GM12878 (cell line): Measurements from ENCODE around the gene SLC7A10. TPM values are rescaled to one million over a fixed set of nuclear protein-coding genes. Genes with fewer than 3 reads are reported as not detected.

ENCODE experiments used
- ATAC-seq: fragments of 200-7000 bp; cut with Tn5 transposase; 3 replicates; pipeline ENCODE4 v1.9.1; 2020; ENCODE audit warnings: mild to moderate bottlenecking, moderate library complexity
- BruUV-seq: library from RNA; stranded (reverse); fragments of 400-500 nt; replicated peaks from 2 replicates; lab custom pipeline; 2021; lab: Mats Ljungman, UMichigan
- CTCF ChIA-PET: fragments of 300-600 bp; sonication (Branson Sonifier 250); formaldehyde crosslinking; extraction: SDS; loops from one replicate; lab custom pipeline; 2021; ENCODE audit warnings: inconsistent platforms; lab: Yijun Ruan, JAX
- POLR2A ChIA-PET: fragments of 350-600 bp; formaldehyde crosslinking; extraction: SDS; loops from one replicate; lab custom pipeline; 2021; ENCODE audit warnings: inconsistent platforms; lab: Charles Lee
- RAD21 ChIA-PET: fragments of 300-600 bp; sonication (Branson Sonifier 250); formaldehyde crosslinking; loops from one replicate; lab custom pipeline; 2023; ENCODE audit warnings: antibody characterized with exemption; ENCODE audit not compliant: unreplicated experiment; lab: Charles Lee
- SMC1A ChIA-PET: fragments of 300-600 bp; sonication (Branson Sonifier 250); formaldehyde crosslinking; loops from one replicate; lab custom pipeline; 2023; ENCODE audit not compliant: unreplicated experiment, uncharacterized antibody; lab: Charles Lee
- DNase-seq: peaks from one replicate; pipeline ENCODE4 v3.0.0-alpha.2; 2011; ENCODE audit warnings: low read depth, low spot score
- FAIRE-seq: peaks from 3 replicates; lab custom pipeline; 2011; peaks lifted over from hg19 to GRCh38; lab: Jason Lieb, UNC
- H2AFZ ChIP-seq: 2 replicates; pipeline ENCODE4 v1.6.0; 2011; ENCODE audit warnings: low read depth, low read length, control low read depth; ENCODE audit not compliant: control insufficient read depth
- H3K27ac ChIP-seq: 2 replicates; pipeline ENCODE4 v1.5.1; 2011; ENCODE audit warnings: control low read depth; ENCODE audit not compliant: control insufficient read depth, insufficient read depth
- H3K27me3 ChIP-seq, 2 experiments: replicated peaks in 1 of 2; 2 replicates each; pipeline versions ENCODE4 v1.6.0 to v1.6.1; 2011; ENCODE audit warnings: low read length in 1 of 2; ENCODE audit not compliant: control insufficient read depth in 2 of 2, insufficient read depth in 2 of 2
- H3K36me3 ChIP-seq, 2 experiments: 2 replicates each; pipeline ENCODE4 v1.5.1; 2011; ENCODE audit warnings: low read length in 1 of 2; ENCODE audit not compliant: control insufficient read depth in 2 of 2, insufficient read depth in 2 of 2
- H3K4me1 ChIP-seq: 2 replicates; pipeline ENCODE4 v1.6.1; 2011; ENCODE audit warnings: mild to moderate bottlenecking, low read length, moderate library complexity, mixed read lengths; ENCODE audit not compliant: control insufficient read depth, insufficient read depth
- H3K4me2 ChIP-seq: 2 replicates; pipeline ENCODE4 v1.6.0; 2011; ENCODE audit warnings: control low read depth; ENCODE audit not compliant: control insufficient read depth, insufficient read depth
- H3K4me3 ChIP-seq: fragments of 200-600 bp; sonication (generic); 2 replicates; pipeline ENCODE4 v1.5.1; 2016
- H3K79me2 ChIP-seq: 2 replicates; pipeline ENCODE4 v1.6.0; 2011; ENCODE audit warnings: low read length; ENCODE audit not compliant: control insufficient read depth, insufficient read depth
- H3K9ac ChIP-seq: 2 replicates; pipeline ENCODE4 v1.8.0; 2011; ENCODE audit warnings: low read length, control low read depth, mixed read lengths; ENCODE audit not compliant: control insufficient read depth, insufficient read depth
- H3K9me3 ChIP-seq: replicated peaks from 3 replicates; pipeline ENCODE4 v1.5.1; 2011; ENCODE audit warnings: mild to moderate bottlenecking, low read length; ENCODE audit not compliant: control insufficient read depth, insufficient read depth
- H4K20me1 ChIP-seq: 2 replicates; pipeline ENCODE4 v1.6.0; 2011; ENCODE audit not compliant: control insufficient read depth, insufficient read depth
- BCL11A ChIP-seq: IDR thresholded peaks from 2 replicates; pipeline ENCODE4 v1.6.1; 2011; ENCODE audit warnings: low read depth, low read length
- CBX5 ChIP-seq: sonication (generic); IDR thresholded peaks from 2 replicates; pipeline ENCODE4 v1.6.1; 2016; ENCODE audit warnings: low read depth, moderate library complexity, mild to moderate bottlenecking, inconsistent platforms
- CEBPB ChIP-seq, 2 experiments: fragments of 150-350 bp in 1 of 2; IDR thresholded peaks; 2 replicates each; pipeline ENCODE4 v1.6.1; 2012 to 2014; ENCODE audit warnings: low read depth in 2 of 2, low read length in 2 of 2, borderline replicate concordance in 1 of 2, inconsistent platforms in 1 of 2
- CHD1 ChIP-seq: IDR thresholded peaks from 2 replicates; pipeline ENCODE4 v1.6.1; 2012; ENCODE audit warnings: low read depth, low read length, improper control_type of control experiment
- EGR1 ChIP-seq, 2 experiments: IDR thresholded peaks; 1 replicate in 1 of 2; 2 replicates in 1 of 2; pipeline ENCODE4 v1.6.1; 2011 to 2012; ENCODE audit warnings: low read depth in 2 of 2, low read length in 2 of 2, borderline replicate concordance in 1 of 2, mild to moderate bottlenecking in 1 of 2, moderate library complexity in 1 of 2
- EP300 ChIP-seq, 2 experiments: fragments of 150-350 bp in 1 of 2; IDR thresholded peaks; 2 replicates each; pipeline ENCODE4 v1.6.1; 2011 to 2012; ENCODE audit warnings: low read depth in 2 of 2, low read length in 2 of 2, borderline replicate concordance in 1 of 2, improper control_type of control experiment in 1 of 2, inconsistent platforms in 1 of 2; ENCODE audit not compliant: control insufficient read depth in 1 of 2
- IKZF2 ChIP-seq, 2 experiments: fragments of 450-650 bp; IDR thresholded peaks; 2 replicates each; pipeline ENCODE4 v1.6.1; 2017; ENCODE audit warnings: mild to moderate bottlenecking in 2 of 2, moderate library complexity in 2 of 2
- MAX ChIP-seq: IDR thresholded peaks from 2 replicates; pipeline ENCODE4 v1.6.1; 2012; ENCODE audit warnings: low read depth, low read length, improper control_type of control experiment
- MYC ChIP-seq: IDR thresholded peaks from 2 replicates; pipeline ENCODE4 v1.6.1; 2011; ENCODE audit warnings: mild to moderate bottlenecking, low read length, moderate library complexity, inconsistent platforms; ENCODE audit not compliant: insufficient read depth, insufficient replicate concordance, insufficient read length, severe bottlenecking
- NFIC ChIP-seq: IDR thresholded peaks from 2 replicates; pipeline ENCODE4 v1.6.1; 2012; ENCODE audit warnings: low read depth, mild to moderate bottlenecking, inconsistent platforms, low read length, moderate library complexity
- NR2C1 ChIP-seq: fragments of 450-650 bp; IDR thresholded peaks from 2 replicates; pipeline ENCODE4 v1.6.1; 2017; ENCODE audit warnings: antibody characterized with exemption, mild to moderate bottlenecking, moderate library complexity
- POLR2A ChIP-seq: IDR thresholded peaks from 2 replicates; pipeline ENCODE4 v1.6.1; 2011; ENCODE audit warnings: low read depth, mild to moderate bottlenecking, low read length
- POLR2AphosphoS2 ChIP-seq: IDR thresholded peaks from 2 replicates; pipeline ENCODE4 v1.6.1; 2011; ENCODE audit warnings: low read depth, mild to moderate bottlenecking, low read length, improper control_type of control experiment, moderate library complexity
- SUPT20H ChIP-seq: IDR thresholded peaks from 2 replicates; pipeline ENCODE4 v1.6.1; 2011; ENCODE audit warnings: low read depth, mild to moderate bottlenecking, low read length, moderate library complexity, borderline replicate concordance; ENCODE audit not compliant: control insufficient read depth
- WRNIP1 ChIP-seq: IDR thresholded peaks from 2 replicates; pipeline ENCODE4 v1.6.1; 2011; ENCODE audit warnings: low read depth, low read length, improper control_type of control experiment, borderline replicate concordance
- ZBED1 ChIP-seq: IDR thresholded peaks from 2 replicates; pipeline ENCODE4 v1.6.1; 2016; ENCODE audit warnings: borderline replicate concordance
- ZSCAN29 ChIP-seq: fragments of 450-650 bp; IDR thresholded peaks from 2 replicates; pipeline ENCODE4 v1.6.1; 2017; ENCODE audit warnings: mild to moderate bottlenecking, moderate library complexity
- WGBS: methylation state at CpG from one replicate; pipeline ENCODE4 v1.1.6; 2016; ENCODE audit warnings: low lambda C conversion rate; ENCODE audit not compliant: insufficient replicate concordance, insufficient coverage; ENCODE audit errors: missing lambda C conversion rate; 5-methylcytosine and 5-hydroxymethylcytosine counted together
- in situ Hi-C: fragments of 300-500 bp; cut with MboI; formaldehyde crosslinking; loops from 9 replicates; pipeline ENCODE4 v1.14.3; 2018; ENCODE audit warnings: mixed read lengths
- intact Hi-C: fragments of 100-400 bp; cut with micrococcal nuclease; formaldehyde crosslinking; loops from one replicate; pipeline ENCODE4 v1.14.2; 2022; ENCODE audit not compliant: unreplicated experiment
- polyA plus RNA-seq, 11 experiments: library from polyadenylated mRNA; depleted of rRNA in 4 of 11; unstranded in 6 of 11; stranded (reverse) in 5 of 11; fragments of >200 nt; fragmentation: Nextera tagmentation in 4 of 11; fragmentation: Illumina TruSeq in 1 of 11; extraction: Ambion mirVana in 4 of 11; extraction: Trizol in 1 of 11; gene quantifications; 1 replicate in 1 of 11; 2 replicates in 10 of 11; pipeline versions ENCODE4 v1.2.1 to v1.2.3, GENCODE V29; 2011 to 2016; ENCODE audit warnings: inconsistent platforms in 2 of 11, missing spikeins in 2 of 11, low read depth in 1 of 11
- total RNA-seq, 4 experiments: library from RNA; depleted of rRNA in 3 of 4; stranded (reverse); fragments of >200 nt in 3 of 4; fragmentation: Illumina TruSeq in 1 of 4; extraction: Trizol in 1 of 4; gene quantifications; 2 replicates each; pipeline versions ENCODE4 v1.2.1 to v1.2.3, GENCODE V29; 2013 to 2021
- TF ChIP-seq, protein P1 (sequence below): fragments of 150-350 bp; IDR thresholded peaks from 2 replicates; pipeline ENCODE4 v1.6.1; 2016; ENCODE audit warnings: low read depth, low read length
- TF ChIP-seq, protein P2 (sequence below): IDR thresholded peaks from 2 replicates; pipeline ENCODE4 v1.6.1; 2011; ENCODE audit warnings: mild to moderate bottlenecking, low read depth, low read length, moderate library complexity; ENCODE audit not compliant: insufficient replicate concordance

SLC7A10 gene
- total and polyA plus RNA-seq, 10 of the 15 experiments (the other 5 are each of a cell fraction or from before 2014, with no cell fraction given), result not detected

- DNase-seq (no peak), ATAC-seq (no peak), FAIRE-seq (no peak)
- H3K9me3 ChIP-seq, result no peaks in the 10 kb centered on the region
- ChIA-PET SMC1A (no interaction called here), POLR2A (no interaction called here), CTCF (no interaction called here), RAD21 (no interaction called here)
- no peak overlapping the region for H2AFZ ChIP-seq
- TF ChIP-seq BCL11A, result no peak
- TF ChIP-seq EP300 (IDR thresholded peaks at IDR 0.05; ENCODE audit: borderline replicate concordance in 1 of 2, control insufficient read depth in 1 of 2, low read depth in 2 of 2, low read length in 2 of 2), result no peak
- TF ChIP-seq IKZF2 (IDR thresholded peaks at IDR 0.05), result no peak
- no peak for TF ChIP-seq SUPT20H
- no peak for TF ChIP-seq CBX5
- no peak for TF ChIP-seq CHD1
- no peak for TF ChIP-seq CEBPB (IDR thresholded peaks at IDR 0.05; ENCODE audit: borderline replicate concordance in 1 of 2, low read depth in 2 of 2, low read length in 2 of 2)
- TF ChIP-seq, protein P1, sequence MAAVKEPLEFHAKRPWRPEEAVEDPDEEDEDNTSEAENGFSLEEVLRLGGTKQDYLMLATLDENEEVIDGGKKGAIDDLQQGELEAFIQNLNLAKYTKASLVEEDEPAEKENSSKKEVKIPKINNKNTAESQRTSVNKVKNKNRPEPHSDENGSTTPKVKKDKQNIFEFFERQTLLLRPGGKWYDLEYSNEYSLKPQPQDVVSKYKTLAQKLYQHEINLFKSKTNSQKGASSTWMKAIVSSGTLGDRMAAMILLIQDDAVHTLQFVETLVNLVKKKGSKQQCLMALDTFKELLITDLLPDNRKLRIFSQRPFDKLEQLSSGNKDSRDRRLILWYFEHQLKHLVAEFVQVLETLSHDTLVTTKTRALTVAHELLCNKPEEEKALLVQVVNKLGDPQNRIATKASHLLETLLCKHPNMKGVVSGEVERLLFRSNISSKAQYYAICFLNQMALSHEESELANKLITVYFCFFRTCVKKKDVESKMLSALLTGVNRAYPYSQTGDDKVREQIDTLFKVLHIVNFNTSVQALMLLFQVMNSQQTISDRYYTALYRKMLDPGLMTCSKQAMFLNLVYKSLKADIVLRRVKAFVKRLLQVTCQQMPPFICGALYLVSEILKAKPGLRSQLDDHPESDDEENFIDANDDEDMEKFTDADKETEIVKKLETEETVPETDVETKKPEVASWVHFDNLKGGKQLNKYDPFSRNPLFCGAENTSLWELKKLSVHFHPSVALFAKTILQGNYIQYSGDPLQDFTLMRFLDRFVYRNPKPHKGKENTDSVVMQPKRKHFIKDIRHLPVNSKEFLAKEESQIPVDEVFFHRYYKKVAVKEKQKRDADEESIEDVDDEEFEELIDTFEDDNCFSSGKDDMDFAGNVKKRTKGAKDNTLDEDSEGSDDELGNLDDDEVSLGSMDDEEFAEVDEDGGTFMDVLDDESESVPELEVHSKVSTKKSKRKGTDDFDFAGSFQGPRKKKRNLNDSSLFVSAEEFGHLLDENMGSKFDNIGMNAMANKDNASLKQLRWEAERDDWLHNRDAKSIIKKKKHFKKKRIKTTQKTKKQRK, result no peak
- TF ChIP-seq POLR2AphosphoS2, result no peak
- TF ChIP-seq EGR1 (IDR thresholded peaks at IDR 0.05; ENCODE audit: borderline replicate concordance in 1 of 2, low read depth in 2 of 2, low read length in 2 of 2), result no peak
- TF ChIP-seq POLR2A, result no peak
- TF ChIP-seq ZSCAN29, result no peak
- TF ChIP-seq MYC, result no peak
- TF ChIP-seq, protein P2, sequence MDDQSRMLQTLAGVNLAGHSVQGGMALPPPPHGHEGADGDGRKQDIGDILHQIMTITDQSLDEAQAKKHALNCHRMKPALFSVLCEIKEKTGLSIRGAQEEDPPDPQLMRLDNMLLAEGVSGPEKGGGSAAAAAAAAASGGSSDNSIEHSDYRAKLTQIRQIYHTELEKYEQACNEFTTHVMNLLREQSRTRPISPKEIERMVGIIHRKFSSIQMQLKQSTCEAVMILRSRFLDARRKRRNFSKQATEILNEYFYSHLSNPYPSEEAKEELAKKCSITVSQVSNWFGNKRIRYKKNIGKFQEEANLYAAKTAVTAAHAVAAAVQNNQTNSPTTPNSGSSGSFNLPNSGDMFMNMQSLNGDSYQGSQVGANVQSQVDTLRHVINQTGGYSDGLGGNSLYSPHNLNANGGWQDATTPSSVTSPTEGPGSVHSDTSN, result no peak
- no peak for TF ChIP-seq NR2C1
- no peak for TF ChIP-seq WRNIP1
- TF ChIP-seq NFIC, result no peak
- no peak for TF ChIP-seq ZBED1
- no peak for TF ChIP-seq MAX
- no peaks in the 10 kb centered on the region for H3K79me2 ChIP-seq
- no TSS peak for BruUV-seq
- H3K36me3 ChIP-seq, result no peaks in the 10 kb centered on the region
- H3K4me1 ChIP-seq, result peaks cover 3% of the 10 kb centered on the region
- no peaks in the 10 kb centered on the region for H3K27me3 ChIP-seq
- H3K27ac ChIP-seq, result no peak overlapping the region
- no peak overlapping the region for H3K4me2 ChIP-seq
- no peaks in the 10 kb centered on the region for H4K20me1 ChIP-seq
- no peak overlapping the region for H3K4me3 ChIP-seq
- no peak overlapping the region for H3K9ac ChIP-seq
- intact Hi-C loops, result no loop called here
- in situ Hi-C loops, result no loop called here
- WGBS, result 22% methylated on average over 7 of the region's 7 CpGs
Measured at GRCh38 chr19:33256261-33256660, 30.6 kb upstream of the SLC7A10 start.
